ENCODE data around the gene IRF8.

IRF8 gene

GRCh38 chr16:85961988-85962915 is 63.3 kb downstream of the IRF8 start:
- no peak for DNase-seq

- no peak for DNase-seq
Measured at GRCh38 chr16:85963753-85964285, 64.9 kb downstream of the IRF8 start.

- no peak for DNase-seq
Measured at GRCh38 chr16:85965125-85965524, 66.2 kb downstream of the IRF8 start.

- DNase-seq: no peak
Measured at GRCh38 chr16:85967111-85967510, 68.1 kb downstream of the IRF8 start.

GRCh38 chr16:85968041-85968920 is 69.3 kb downstream of the IRF8 start:
- no peak for DNase-seq

- no peak for DNase-seq
Measured at GRCh38 chr16:85969159-85969558, 70.2 kb downstream of the IRF8 start.

GRCh38 chr16:85969591-85969990 is 70.6 kb downstream of the IRF8 start:
- no peak for DNase-seq

GRCh38 chr16:85970016-85970733 is 71.2 kb downstream of the IRF8 start:
- no peak for DNase-seq

- no peak for DNase-seq
Measured at GRCh38 chr16:85970738-85971137, 71.8 kb downstream of the IRF8 start.

All from NCI-H187 (cell line).